ENCODE measurements around the gene PTBP1. TPM values are rescaled to one million over a fixed set of nuclear protein-coding genes. Genes with fewer than 3 reads are reported as not detected.

Gene PTBP1
- total and polyA plus RNA-seq, 9 of the 15 experiments (the other 6 are each of a cell fraction or from before 2014, with no cell fraction given): 14.0 to 759 (median 234) TPM

GRCh38 chr19:834216-834615, 37.0 kb downstream of the PTBP1 start:
- DNase-seq (ENCODE audit: extremely low read depth in 1 of 4, low spot score in 3 of 4): no peak
- ChIA-PET CTCF (ENCODE audit: low intra/inter-chr PET ratio) (no interaction called here), POLR2A (interaction anchor here (0.6 kb wide), 1 partner anchor 264 kb away, joined by 3 read pairs; no protein-coding TSS in a partner anchor)
- peak; percentile 24; the same call in 2 of the 3 replicates for ATAC-seq
- intact Hi-C loops (cut with micrococcal nuclease): no loop called here
- no peaks in the 10 kb centered on the region for H3K9me1 ChIP-seq (ENCODE audit: control insufficient read depth, insufficient read depth, low read length)
- in situ Hi-C loops (cut with MboI): no loop called here
- H3K27ac ChIP-seq (ENCODE audit: extremely low read depth, low read depth, low read length): no peak overlapping the region; the same call in 2 of the 3 replicates
- peaks cover 0 to 54% of the 10 kb centered on the region in 2 experiments; a peak in 3 of 5 replicates for H3K4me1 ChIP-seq (replicated peaks in 1 of 2; ENCODE audit: control insufficient read depth in 2 of 2, insufficient read depth in 2 of 2, low read length in 2 of 2)
- H3K4me2 ChIP-seq (ENCODE audit: insufficient read depth, low read length): no peak overlapping the region
- no peaks in the 10 kb centered on the region for H4K20me1 ChIP-seq (replicated peaks; ENCODE audit: control insufficient read depth, insufficient read depth, low read length)
- H3K36me3 ChIP-seq (ENCODE audit: control insufficient read depth, insufficient read depth, low read length): no peaks in the 10 kb centered on the region
- H3K4me3 ChIP-seq: no peak overlapping the region
- H3K9me3 ChIP-seq (replicated peaks; ENCODE audit: control insufficient read depth, insufficient read depth, low read depth, low read length): no peaks in the 10 kb centered on the region
- peak overlapping the region in 1 of 2 experiments; percentile 73; a peak in 2 of 4 replicates for H3K9ac ChIP-seq (ENCODE audit: insufficient read depth in 1 of 2, low read depth in 2 of 2, low read length in 2 of 2)
- peak overlapping the region; percentile 38; the same call in 1 of the 2 replicates for H2AFZ ChIP-seq (ENCODE audit: low read depth, low read length)
- H3K79me2 ChIP-seq (ENCODE audit: control insufficient read depth, insufficient read depth, low read length): no peaks in the 10 kb centered on the region
- peak; percentile 29 for FAIRE-seq
- 49% methylated on average over 23 of the region's 24 CpGs for WGBS (ENCODE audit: insufficient coverage, low coverage, missing lambda C conversion rate)
- BruUV-seq (replicated peaks): no TSS peak
- H3K27me3 ChIP-seq (ENCODE audit: control insufficient read depth in 2 of 2, insufficient read depth in 2 of 2, low read length in 2 of 2): no peaks in the 10 kb centered on the region
- TF ChIP-seq CHD4 (IDR thresholded peaks at IDR 0.05; ENCODE audit: insufficient read depth, insufficient replicate concordance, low read depth, low read length, poor library complexity, severe bottlenecking) (no peak), CEBPG (CRISPR knock-in tag; IDR thresholded peaks at IDR 0.05) (no peak; the same call in 1 of the 2 replicates), CEBPG (tag; conservative IDR thresholded peaks at IDR 0.05 in 1 of 2, IDR thresholded peaks at IDR 0.05 in 1 of 2) (peak in 1 of 2 experiments; percentile 38; a peak in 1 of 4 replicates), SRSF9 (IDR thresholded peaks at IDR 0.05; ENCODE audit: borderline replicate concordance, low read depth, low read length) (no peak), PRDM10 (IDR thresholded peaks at IDR 0.05; ENCODE audit: partially characterized antibody) (peak; percentile 19), ZBTB5 (IDR thresholded peaks at IDR 0.05) (0 out of 2 replicates have a peak, but pooled peaks have one; percentile 14), KHSRP (IDR thresholded peaks at IDR 0.05) (no peak), BRF2 (IDR thresholded peaks at IDR 0.05; ENCODE audit: borderline replicate concordance, insufficient read depth, insufficient read length) (no peak), ZNF592 (IDR thresholded peaks at IDR 0.05) (no peak)

Measured in K562 (cell line).